Epithelial cell of esophagus (primary cell): ENCODE results near the gene CBY1.
A peak's percentile ranks its signal among the peaks of the same experiment; 100 is the strongest.
"Not testable (repeated sequence)": the region's sequence is repeated elsewhere in the genome, so short reads cannot be mapped to it uniquely, and the experiment has no call there.

ENCODE experiments used
- DNase-seq: peaks from one replicate; pipeline ENCODE4 v3.0.0; 2010; ENCODE audit warnings: low read depth
- H3K4me3 ChIP-seq: 2 replicates; pipeline ENCODE4 v1.5.1; 2011; ENCODE audit warnings: mild to moderate bottlenecking, low read length, control low read depth
- CTCF ChIP-seq: IDR thresholded peaks from 2 replicates; pipeline ENCODE4 v1.5.1; 2011; ENCODE audit warnings: low read depth, mild to moderate bottlenecking, low read length, control low read depth, inconsistent platforms; ENCODE audit not compliant: insufficient read depth; ENCODE audit errors: missing control alignments

CBY1 gene

GRCh38 chr22:38613588-38613987 lies 42.9 kb upstream of the CBY1 start:
- no peak for DNase-seq
- no peak for TF ChIP-seq CTCF
- H3K4me3 ChIP-seq = no peak overlapping the region

- H3K4me3 ChIP-seq = no peak overlapping the region
- DNase-seq = no peak
- no peak for TF ChIP-seq CTCF
Measured at GRCh38 chr22:38614332-38615063, 41.9 kb upstream of the CBY1 start.

- DNase-seq, H3K4me3 ChIP-seq: not testable (repeated sequence)
Measured at GRCh38 chr22:38615064-38615405, 41.4 kb upstream of the CBY1 start.

GRCh38 chr22:38618258-38618657 lies 38.2 kb upstream of the CBY1 start:
- TF ChIP-seq CTCF = no peak
- H3K4me3 ChIP-seq = no peak overlapping the region
- DNase-seq = no peak

- DNase-seq = peak; percentile 32
- H3K4me3 ChIP-seq = no peak overlapping the region
- no peak for TF ChIP-seq CTCF
Measured at GRCh38 chr22:38618682-38619081, 37.8 kb upstream of the CBY1 start.

- DNase-seq = no peak
- no peak for TF ChIP-seq CTCF
- no peak overlapping the region for H3K4me3 ChIP-seq
Measured at GRCh38 chr22:38623351-38623750, 33.1 kb upstream of the CBY1 start.

- DNase-seq = no peak
- no peak overlapping the region for H3K4me3 ChIP-seq
- TF ChIP-seq CTCF = no peak
Measured at GRCh38 chr22:38628444-38628843, 28.0 kb upstream of the CBY1 start.
